ENCODE results near the gene TEDC2. TPM values are rescaled to one million over a fixed set of nuclear protein-coding genes. Genes with fewer than 3 reads are reported as not detected.
A peak's percentile ranks its signal among the peaks of the same experiment; 100 is the strongest.

The TEDC2 gene
- total RNA-seq, 1 experiment from 2014 or later = 45.4 TPM

- no peak overlapping the region for H4K91ac ChIP-seq (ENCODE audit: insufficient read length, low read depth, low read length)
- no peak overlapping the region for H2AK5ac ChIP-seq (ENCODE audit: insufficient read length, low read length)
- H2AFZ ChIP-seq (ENCODE audit: low read length) = no peak overlapping the region
- no peak overlapping the region for H2BK120ac ChIP-seq (ENCODE audit: low read depth, low read length, poor library complexity, severe bottlenecking)
- H4K20me1 ChIP-seq (ENCODE audit: control insufficient read depth, insufficient read depth, insufficient read length) = no peaks in the 10 kb centered on the region
- no peak overlapping the region for H3K4ac ChIP-seq (ENCODE audit: low read depth, low read length)
- no peaks in the 10 kb centered on the region for H3K4me1 ChIP-seq (ENCODE audit: insufficient read depth, low read length)
- DNase-seq = peak; percentile 67
- Mint-ChIP-seq H3K4me3 (no peak overlapping the region), H3K9me3 (no peaks in the 10 kb centered on the region), H3K27ac (peak overlapping the region in 1 of 3 experiments; percentile 44; a peak in 1 of 7 replicates), H3K27me3 (ENCODE audit: low read depth) (no peaks in the 10 kb centered on the region), H3K4me1 (peaks cover 3 to 5% of the 10 kb centered on the region in 2 experiments), H3K36me3 (ENCODE audit: insufficient read depth in 1 of 3, low read depth in 3 of 3) (peaks cover 0 to 18% (median 4%) of the 10 kb centered on the region in 3 experiments; a peak in 4 of 7 replicates)
- H4K5ac ChIP-seq (ENCODE audit: insufficient read length, low read depth, low read length) = no peak overlapping the region
- H3T11ph ChIP-seq (ENCODE audit: low read length) = no peak overlapping the region
- no CpG with 5 or more reads among the region's 20 CpGs for WGBS (ENCODE audit: extremely low coverage, insufficient read length, low lambda C conversion rate)
- H3K23ac ChIP-seq (ENCODE audit: insufficient read length, low read depth, low read length) = no peak overlapping the region
- H4K8ac ChIP-seq (replicated peaks; ENCODE audit: insufficient read length, low read depth, low read length) = no peak overlapping the region
- H3K27me3 ChIP-seq (ENCODE audit: insufficient read depth, low read length) = no peaks in the 10 kb centered on the region
- H2BK12ac ChIP-seq (ENCODE audit: insufficient read length, low read depth, low read length) = no peak overlapping the region
- H3K4me2 ChIP-seq (ENCODE audit: insufficient read depth, insufficient read length, low read length) = no peak overlapping the region
- no peak overlapping the region for H3K56ac ChIP-seq (ENCODE audit: insufficient read length, low read depth, low read length)
- H2BK5ac ChIP-seq (ENCODE audit: insufficient read length, low read length) = no peak overlapping the region
- H2BK20ac ChIP-seq (ENCODE audit: low read depth, low read length, poor library complexity, severe bottlenecking) = no peak overlapping the region
- no peak overlapping the region for H2BK15ac ChIP-seq (ENCODE audit: low read depth, low read length)
- H3K9ac ChIP-seq (ENCODE audit: extremely low read depth, insufficient read length, low read length) = no peak overlapping the region
- no peak overlapping the region for H3K27ac ChIP-seq (ENCODE audit: insufficient read length, low read depth, low read length)
- H3K79me1 ChIP-seq (ENCODE audit: insufficient read depth, low read depth, low read length, poor library complexity, severe bottlenecking) = no peaks in the 10 kb centered on the region
- peaks cover 3% of the 10 kb centered on the region for H3K23me2 ChIP-seq (ENCODE audit: insufficient read length, low read depth, low read length, poor library complexity, severe bottlenecking)
- no peak overlapping the region for H3K18ac ChIP-seq (ENCODE audit: insufficient read length, low read depth, low read length)
- H3K14ac ChIP-seq (ENCODE audit: insufficient read depth, low read length) = no peak overlapping the region
- H3K79me2 ChIP-seq (ENCODE audit: insufficient read depth, low read length) = no peaks in the 10 kb centered on the region
- H3K9me3 ChIP-seq (ENCODE audit: control insufficient read depth, low read depth, low read length) = no peaks in the 10 kb centered on the region
- TF ChIP-seq, protein P1, sequence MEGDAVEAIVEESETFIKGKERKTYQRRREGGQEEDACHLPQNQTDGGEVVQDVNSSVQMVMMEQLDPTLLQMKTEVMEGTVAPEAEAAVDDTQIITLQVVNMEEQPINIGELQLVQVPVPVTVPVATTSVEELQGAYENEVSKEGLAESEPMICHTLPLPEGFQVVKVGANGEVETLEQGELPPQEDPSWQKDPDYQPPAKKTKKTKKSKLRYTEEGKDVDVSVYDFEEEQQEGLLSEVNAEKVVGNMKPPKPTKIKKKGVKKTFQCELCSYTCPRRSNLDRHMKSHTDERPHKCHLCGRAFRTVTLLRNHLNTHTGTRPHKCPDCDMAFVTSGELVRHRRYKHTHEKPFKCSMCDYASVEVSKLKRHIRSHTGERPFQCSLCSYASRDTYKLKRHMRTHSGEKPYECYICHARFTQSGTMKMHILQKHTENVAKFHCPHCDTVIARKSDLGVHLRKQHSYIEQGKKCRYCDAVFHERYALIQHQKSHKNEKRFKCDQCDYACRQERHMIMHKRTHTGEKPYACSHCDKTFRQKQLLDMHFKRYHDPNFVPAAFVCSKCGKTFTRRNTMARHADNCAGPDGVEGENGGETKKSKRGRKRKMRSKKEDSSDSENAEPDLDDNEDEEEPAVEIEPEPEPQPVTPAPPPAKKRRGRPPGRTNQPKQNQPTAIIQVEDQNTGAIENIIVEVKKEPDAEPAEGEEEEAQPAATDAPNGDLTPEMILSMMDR (conservative IDR thresholded peaks at IDR 0.05) = no peak
Measured at GRCh38 chr16:2500430-2500917, 40.6 kb downstream of the TEDC2 start.

Measured in H9 (cell line).